GM21529 (cell line): ENCODE data around the gene KY.

Source experiments
- ATAC-seq: cut with Tn5 transposase; IDR thresholded peaks from one replicate; pipeline ENCODE4 v1.9.1; 2021; ENCODE audit not compliant: unreplicated experiment

KY gene

GRCh38 chr3:134559591-134559990 is 91.2 kb downstream of the KY start:
- ATAC-seq: no peak
